Activated T-cell treated with anti-CD3 and anti-CD28 coated beads, Interleukin-2, amount 50 U/mL, for 24 hours (primary cell): ENCODE measurements around the gene HHATL.
"Not testable (repeated sequence)": the region's sequence is repeated elsewhere in the genome, so short reads cannot be mapped to it uniquely, and the experiment has no call there.

Experiments
- DNase-seq: peaks from one replicate; pipeline ENCODE4 v3.0.0-alpha.2; 2020
- H3K27ac Mint-ChIP-seq: 2 replicates; pipeline ENCODE4 v1.8.0; 2020; ENCODE audit warnings: mild to moderate bottlenecking, mixed read lengths
- H3K27me3 Mint-ChIP-seq: 2 replicates; pipeline ENCODE4 v1.8.0; 2020; ENCODE audit warnings: mixed read lengths
- H3K36me3 Mint-ChIP-seq: 2 replicates; pipeline ENCODE4 v1.8.0; 2020; ENCODE audit warnings: low read depth, mixed read lengths
- H3K4me1 Mint-ChIP-seq: 2 replicates; pipeline ENCODE4 v1.8.0; 2020; ENCODE audit warnings: low read depth, mixed read lengths
- H3K4me3 Mint-ChIP-seq: 2 replicates; pipeline ENCODE4 v1.8.0; 2020; ENCODE audit warnings: mild to moderate bottlenecking, moderate library complexity, mixed read lengths
- H3K9me3 Mint-ChIP-seq: 2 replicates; pipeline ENCODE4 v1.8.0; 2020; ENCODE audit warnings: mixed read lengths

HHATL gene

DNA sequence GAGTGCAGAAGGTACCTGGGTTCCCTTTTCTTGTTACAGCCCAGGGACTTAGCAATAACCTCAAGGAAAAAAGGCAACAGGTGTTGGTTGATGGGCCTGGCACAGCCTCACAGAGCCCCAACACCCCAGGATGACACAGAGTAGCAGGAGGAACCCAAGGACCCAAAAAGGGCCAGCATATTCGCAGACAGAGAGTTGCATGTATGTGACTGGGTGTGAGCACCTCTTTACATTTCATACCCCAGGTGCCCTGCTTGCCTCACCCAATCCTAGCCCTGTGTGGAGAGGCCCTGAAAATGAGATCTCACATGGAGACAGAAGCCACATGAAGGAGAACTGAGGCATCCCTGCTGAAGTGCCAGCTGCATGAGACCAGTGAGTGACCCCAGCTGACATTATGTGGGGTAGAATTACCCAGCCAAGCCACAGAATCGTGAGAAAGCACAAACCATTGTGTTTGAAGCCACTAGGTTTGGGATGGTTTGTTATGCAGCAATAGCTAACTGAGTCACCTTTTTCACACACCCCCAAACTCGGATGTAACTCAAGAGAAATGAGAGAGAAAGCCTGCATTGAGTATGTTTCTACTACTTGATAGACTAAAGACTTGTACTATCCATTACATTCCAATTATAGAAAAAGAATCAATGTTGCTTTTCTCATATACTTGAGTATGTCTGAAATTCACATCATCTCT, 26.2 kb upstream of the HHATL start:
- no peak overlapping the region for H3K4me3 Mint-ChIP-seq
- no peak for DNase-seq
- peaks cover 3% of the 10 kb centered on the region for H3K27me3 Mint-ChIP-seq
- no peaks in the 10 kb centered on the region for H3K4me1 Mint-ChIP-seq
- H3K36me3 Mint-ChIP-seq, result no peaks in the 10 kb centered on the region
- no peak overlapping the region for H3K27ac Mint-ChIP-seq
- no peaks in the 10 kb centered on the region for H3K9me3 Mint-ChIP-seq

DNA sequence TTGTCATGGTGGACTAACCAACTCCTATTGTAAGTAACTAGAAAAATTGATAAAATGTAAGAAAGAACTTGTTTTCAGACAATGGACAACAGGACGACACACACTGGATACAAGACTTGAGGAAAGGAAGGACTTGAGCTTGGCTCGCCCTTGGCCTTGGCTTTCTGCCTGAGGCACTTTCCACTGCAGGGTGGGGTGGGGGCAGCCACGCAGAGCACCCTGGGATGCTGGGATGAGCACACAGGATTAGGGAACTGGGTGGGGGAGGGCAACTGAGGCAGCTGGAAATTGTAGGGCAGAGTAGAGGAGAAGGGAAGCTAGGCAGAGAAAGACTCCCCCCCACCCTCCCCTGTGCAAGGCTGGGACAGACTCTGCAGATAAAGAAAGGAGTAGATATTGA, 25.5 kb upstream of the HHATL start:
- H3K27me3 Mint-ChIP-seq, result peaks cover 5% of the 10 kb centered on the region
- no peaks in the 10 kb centered on the region for H3K4me1 Mint-ChIP-seq
- no peaks in the 10 kb centered on the region for H3K36me3 Mint-ChIP-seq

DNA sequence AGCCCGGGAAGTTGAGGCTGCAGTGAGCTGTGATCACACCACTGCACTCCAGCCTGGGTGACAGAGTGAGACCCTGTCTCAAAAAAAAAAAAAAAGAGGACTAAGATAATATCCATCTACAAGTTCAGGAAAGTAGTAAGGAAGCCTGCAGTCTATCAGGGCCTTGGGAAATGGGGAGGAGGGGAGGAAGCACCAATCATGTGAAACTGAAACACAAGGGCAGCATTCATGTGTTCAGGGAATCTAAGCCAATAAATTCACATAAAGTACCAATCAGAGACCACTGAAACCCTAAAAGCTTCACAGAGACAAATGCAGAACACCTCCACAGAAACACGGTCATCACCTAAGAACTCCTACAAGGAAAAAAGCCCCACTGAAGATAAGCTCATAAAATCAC, 22.9 kb upstream of the HHATL start:
- Mint-ChIP-seq H3K27ac (no peak overlapping the region), H3K27me3 (peaks cover 7% of the 10 kb centered on the region), H3K4me3 (no peak overlapping the region), H3K4me1 (no peaks in the 10 kb centered on the region), H3K36me3 (no peaks in the 10 kb centered on the region), H3K9me3 (no peaks in the 10 kb centered on the region)
- DNase-seq, result no peak

More for the DNA sequence above, 25.5 kb upstream of the HHATL start:
- no peak for DNase-seq
- Mint-ChIP-seq H3K27ac (no peak overlapping the region), H3K4me3 (no peak overlapping the region), H3K9me3 (no peaks in the 10 kb centered on the region)

DNA sequence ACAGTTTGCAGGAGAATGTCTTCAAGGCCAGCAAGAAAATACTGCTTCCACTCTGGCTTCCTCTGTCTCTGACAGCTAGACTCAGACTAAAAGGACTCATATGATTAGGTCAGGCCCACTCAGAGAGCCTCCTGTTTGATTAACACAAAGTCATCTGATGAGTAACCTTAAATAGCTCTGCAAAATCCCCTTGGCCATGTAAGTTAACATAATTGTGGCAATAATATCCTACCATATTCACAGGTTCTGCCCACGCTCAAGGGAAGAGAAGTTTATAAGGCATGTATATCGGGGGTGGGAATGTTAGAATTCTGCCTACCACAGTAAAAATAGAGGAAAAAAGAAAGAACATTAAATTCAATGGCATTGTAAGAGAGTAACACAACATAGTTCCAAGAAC, 20.6 kb upstream of the HHATL start:
- Mint-ChIP-seq H3K27ac (no peak overlapping the region), H3K4me1 (no peaks in the 10 kb centered on the region), H3K4me3 (no peak overlapping the region), H3K9me3 (no peaks in the 10 kb centered on the region), H3K27me3 (peaks cover 7% of the 10 kb centered on the region), H3K36me3 (no peaks in the 10 kb centered on the region)
- no peak for DNase-seq

DNA sequence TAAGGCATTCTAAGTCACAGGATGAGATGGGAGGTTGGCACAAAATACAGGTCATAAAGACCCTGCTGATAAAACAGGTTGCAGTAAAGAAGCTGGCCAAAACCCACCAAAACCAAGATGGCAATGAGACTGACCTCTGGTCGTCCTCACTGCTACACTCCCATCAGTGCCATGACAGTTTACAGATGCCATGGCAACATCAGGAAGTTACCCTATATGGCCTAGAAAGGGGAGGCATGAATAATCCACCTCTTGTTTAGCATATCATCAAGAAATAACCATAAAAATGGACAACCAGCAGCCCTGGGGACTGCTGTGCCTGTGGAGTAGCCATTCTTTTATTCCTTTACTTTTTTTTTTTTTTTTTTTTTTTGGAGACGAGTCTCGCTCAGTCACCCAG, 19.8 kb upstream of the HHATL start:
- not testable (repeated sequence) for H3K27ac Mint-ChIP-seq, DNase-seq, H3K4me3 Mint-ChIP-seq, H3K27me3 Mint-ChIP-seq, H3K4me1 Mint-ChIP-seq, H3K9me3 Mint-ChIP-seq, H3K36me3 Mint-ChIP-seq

DNA sequence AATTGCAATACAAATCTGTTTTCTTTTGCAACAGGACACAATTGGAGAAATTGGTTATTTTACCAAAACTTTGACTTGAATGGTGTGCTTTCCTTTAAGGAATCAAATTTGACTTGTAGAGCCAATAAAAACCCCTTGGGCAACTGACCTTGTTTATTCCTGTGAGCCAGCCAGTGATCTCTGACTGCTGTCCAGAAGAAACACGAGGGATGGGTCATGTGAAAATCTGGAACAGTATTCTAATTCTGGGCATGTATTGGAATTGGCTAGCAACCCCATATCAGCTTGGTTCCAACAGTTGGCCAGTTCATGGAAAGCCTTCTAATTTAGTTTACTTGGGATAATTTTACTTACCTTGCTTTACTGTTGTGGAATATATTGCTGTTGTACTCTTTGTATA, 19.1 kb upstream of the HHATL start:
- Mint-ChIP-seq H3K27me3 (peaks cover 7% of the 10 kb centered on the region), H3K36me3 (no peaks in the 10 kb centered on the region), H3K4me3 (no peak overlapping the region), H3K4me1 (no peaks in the 10 kb centered on the region), H3K27ac (no peak overlapping the region), H3K9me3 (no peaks in the 10 kb centered on the region)
- no peak for DNase-seq

DNA sequence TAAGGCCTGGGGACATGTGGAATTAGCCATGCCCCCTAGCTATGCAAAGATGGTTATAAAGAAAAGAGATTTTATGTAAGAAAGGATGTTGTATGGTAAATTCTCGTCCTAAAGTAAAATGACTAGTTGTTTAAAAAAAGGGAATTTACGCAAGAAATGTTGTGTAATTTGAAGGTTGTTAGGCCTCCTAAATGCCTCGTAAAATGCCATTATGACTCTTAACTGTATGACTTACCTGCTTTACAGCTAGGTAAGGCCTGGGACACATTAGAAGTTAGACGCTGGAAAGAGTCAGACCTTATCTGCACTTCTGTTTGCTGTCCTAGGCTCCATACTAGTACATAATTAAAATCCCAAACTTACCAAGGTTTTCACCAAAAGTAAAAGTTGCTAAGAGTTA, 17.5 kb upstream of the HHATL start:
- Mint-ChIP-seq H3K4me3 (no peak overlapping the region), H3K9me3 (no peaks in the 10 kb centered on the region), H3K27me3 (peaks cover 7% of the 10 kb centered on the region), H3K4me1 (no peaks in the 10 kb centered on the region), H3K36me3 (no peaks in the 10 kb centered on the region), H3K27ac (no peak overlapping the region)
- DNase-seq, result no peak

DNA sequence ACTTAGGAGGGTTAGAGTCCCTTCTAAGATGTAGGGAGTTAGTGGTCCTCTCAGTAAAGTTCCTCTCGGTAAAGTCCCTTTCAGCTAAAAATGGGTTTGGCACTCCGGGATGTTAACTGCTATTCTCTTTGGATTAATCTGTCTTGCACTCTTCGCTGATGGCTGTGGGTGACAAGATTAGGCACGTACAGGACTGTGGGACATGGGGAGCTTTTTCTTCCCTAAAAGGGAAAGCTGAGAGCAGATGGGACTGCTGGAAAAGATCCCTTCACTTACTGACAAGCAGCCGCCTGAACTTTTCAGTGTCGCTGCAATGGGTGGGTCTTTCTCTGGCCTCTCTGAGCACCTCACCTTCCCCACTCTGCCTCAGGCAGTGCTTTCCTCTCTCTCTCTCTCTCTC, 16.4 kb upstream of the HHATL start:
- Mint-ChIP-seq H3K27ac (no peak overlapping the region), H3K4me3 (no peak overlapping the region), H3K9me3 (no peaks in the 10 kb centered on the region), H3K4me1 (no peaks in the 10 kb centered on the region), H3K36me3 (no peaks in the 10 kb centered on the region), H3K27me3 (peaks cover 4% of the 10 kb centered on the region)
- no peak for DNase-seq

DNA sequence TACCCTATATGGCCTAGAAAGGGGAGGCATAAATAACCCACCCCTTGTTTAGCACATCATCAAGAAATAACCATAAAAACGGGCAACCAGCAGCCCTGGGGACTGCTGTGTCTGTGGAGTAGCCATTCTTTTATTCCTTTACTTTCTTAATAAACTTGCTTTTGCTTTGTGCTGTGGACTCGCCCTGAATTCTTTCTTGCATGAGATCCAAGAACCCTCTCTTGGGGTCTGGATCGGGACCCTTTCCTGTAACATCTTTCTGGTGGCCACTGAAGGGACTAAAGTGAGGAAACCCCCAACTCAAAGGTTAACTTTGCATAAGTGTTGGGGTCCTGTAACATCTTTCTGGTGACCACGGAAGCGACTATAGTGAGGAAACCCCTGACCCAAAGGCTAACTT, 15.7 kb upstream of the HHATL start:
- Mint-ChIP-seq H3K36me3 (no peaks in the 10 kb centered on the region), H3K9me3 (no peaks in the 10 kb centered on the region), H3K27me3 (peaks cover 4% of the 10 kb centered on the region), H3K27ac (no peak overlapping the region), H3K4me1 (no peaks in the 10 kb centered on the region), H3K4me3 (no peak overlapping the region)
- no peak for DNase-seq

DNA sequence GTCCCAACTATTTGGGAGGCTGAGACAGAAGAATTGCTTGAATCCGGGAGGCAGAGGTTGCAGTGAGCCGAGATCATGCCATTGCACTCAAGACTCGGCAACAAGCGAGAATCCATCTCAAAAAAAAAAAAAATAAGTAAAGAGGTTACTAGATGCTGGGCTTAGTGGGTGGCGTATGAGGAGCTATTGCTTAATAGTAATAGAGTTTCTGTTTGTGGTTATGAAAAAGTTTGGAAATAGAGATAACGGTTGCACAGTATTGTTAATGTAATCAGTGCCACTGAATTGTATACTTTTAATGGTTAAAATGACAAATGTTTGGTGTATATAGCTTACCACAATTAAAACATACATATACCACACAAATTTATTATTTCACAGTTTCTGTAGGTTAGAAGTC, 14.7 kb upstream of the HHATL start:
- Mint-ChIP-seq H3K4me3 (no peak overlapping the region), H3K9me3 (no peaks in the 10 kb centered on the region), H3K27me3 (no peaks in the 10 kb centered on the region), H3K36me3 (no peaks in the 10 kb centered on the region), H3K27ac (no peak overlapping the region), H3K4me1 (no peaks in the 10 kb centered on the region)
- no peak for DNase-seq

DNA sequence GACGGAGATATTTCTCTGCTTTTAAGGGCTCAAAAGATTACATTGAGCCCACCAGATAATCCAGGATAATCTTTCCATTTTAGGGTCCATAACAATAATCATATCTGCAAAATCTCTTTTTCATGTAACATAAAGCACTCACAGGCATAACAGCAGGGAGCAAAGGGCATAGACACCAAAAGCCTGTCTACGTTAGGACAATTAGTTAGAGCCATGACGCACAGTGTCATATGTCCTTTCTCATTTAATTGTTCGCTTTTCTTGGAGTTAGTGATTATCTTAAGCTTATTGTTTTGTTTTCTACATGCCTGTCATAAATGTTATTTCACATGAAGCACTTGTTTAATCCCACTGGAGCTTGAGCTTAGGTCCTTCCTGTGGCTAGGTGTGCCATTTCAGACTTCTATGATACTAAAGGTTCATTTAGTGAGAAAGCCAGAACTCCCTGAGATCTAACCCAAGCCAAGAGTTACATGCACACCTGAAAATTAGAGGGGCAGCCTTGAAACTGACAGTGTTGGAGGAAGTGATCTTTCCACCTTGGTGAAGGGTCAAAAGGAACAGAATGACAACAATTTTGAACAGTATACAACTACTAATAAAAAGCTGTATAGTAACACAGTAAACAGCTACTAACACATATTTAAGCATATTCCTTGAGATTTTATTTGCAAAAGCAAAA, 11.7 kb upstream of the HHATL start:
- Mint-ChIP-seq H3K9me3 (no peaks in the 10 kb centered on the region), H3K36me3 (no peaks in the 10 kb centered on the region), H3K27ac (no peak overlapping the region), H3K27me3 (no peaks in the 10 kb centered on the region), H3K4me1 (no peaks in the 10 kb centered on the region), H3K4me3 (no peak overlapping the region)
- DNase-seq, result no peak

DNA sequence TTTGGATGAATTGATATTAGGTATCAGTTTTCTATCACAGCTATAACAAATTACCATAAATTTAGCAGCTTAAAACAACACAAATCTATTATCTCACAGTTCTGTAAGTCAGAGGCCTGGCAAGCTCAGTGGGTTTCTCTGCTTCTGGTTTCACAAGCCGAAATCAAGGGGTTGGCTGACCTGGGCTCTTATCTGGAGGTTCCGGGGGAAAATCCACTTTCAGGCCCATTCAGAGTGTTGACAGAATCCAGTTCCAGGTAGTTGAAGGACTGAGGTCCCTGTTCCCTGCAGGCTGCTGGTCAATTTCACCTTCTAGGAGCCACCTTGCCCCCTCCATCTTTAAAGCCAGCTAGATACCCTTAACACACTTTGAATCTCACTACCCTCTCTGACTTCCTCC, 11.1 kb upstream of the HHATL start:
- no peak for DNase-seq
- no peaks in the 10 kb centered on the region for H3K4me1 Mint-ChIP-seq
- H3K36me3 Mint-ChIP-seq, result no peaks in the 10 kb centered on the region
- no peaks in the 10 kb centered on the region for H3K9me3 Mint-ChIP-seq
- no peak overlapping the region for H3K27ac Mint-ChIP-seq
- H3K4me3 Mint-ChIP-seq, result no peak overlapping the region
- H3K27me3 Mint-ChIP-seq, result no peaks in the 10 kb centered on the region

DNA sequence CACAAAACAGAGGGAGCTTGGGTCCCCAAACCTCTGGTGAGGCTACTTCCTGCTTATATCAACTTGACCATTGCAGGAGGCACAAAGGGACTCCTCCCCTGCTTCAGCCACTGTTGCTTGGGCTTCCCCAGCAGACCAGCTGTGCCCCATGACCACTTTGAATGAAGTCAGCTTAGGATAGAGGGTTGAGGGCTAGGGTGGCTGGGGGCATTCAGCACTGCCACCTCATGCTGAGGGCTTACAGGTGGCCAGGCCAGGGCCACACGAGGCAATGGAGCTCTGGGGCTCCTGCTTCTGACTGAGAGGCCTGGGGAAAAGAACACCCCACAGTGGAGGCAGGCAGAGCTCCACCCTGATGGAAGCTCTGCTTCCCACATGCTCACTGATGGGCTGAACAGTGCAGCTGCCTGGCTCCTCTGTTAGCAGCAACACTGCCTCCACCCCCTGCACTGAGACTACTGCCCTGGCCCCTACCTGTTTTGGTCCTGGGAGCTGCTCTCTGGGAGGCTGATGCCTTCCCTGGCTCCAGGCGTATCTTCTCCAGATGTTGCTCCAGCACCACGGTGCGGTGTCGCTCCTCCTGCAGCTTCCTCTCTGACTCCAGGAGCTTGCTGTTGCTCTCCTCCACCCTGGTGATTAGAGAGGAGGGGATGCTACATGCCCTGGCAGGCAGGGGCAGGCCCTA, 10.2 kb upstream of the HHATL start:
- Mint-ChIP-seq H3K4me3 (no peak overlapping the region), H3K27me3 (no peaks in the 10 kb centered on the region), H3K36me3 (no peaks in the 10 kb centered on the region), H3K4me1 (no peaks in the 10 kb centered on the region), H3K9me3 (no peaks in the 10 kb centered on the region), H3K27ac (no peak overlapping the region)
- no peak for DNase-seq

DNA sequence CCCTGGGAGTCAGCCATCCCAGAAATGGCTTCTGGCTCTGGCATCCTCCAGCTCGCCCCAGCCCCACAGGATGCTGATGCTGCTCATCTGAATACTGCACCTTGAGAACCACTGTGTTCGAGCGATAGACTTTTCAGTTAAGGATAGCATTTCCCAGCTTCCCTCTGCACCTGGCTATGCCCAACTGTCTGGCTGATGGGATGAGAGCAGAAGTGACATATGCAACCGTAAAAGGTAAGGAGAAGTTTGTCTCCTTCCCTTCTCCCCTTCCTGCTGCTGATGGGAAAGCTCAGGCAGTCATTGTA, 9.7 kb upstream of the HHATL start:
- Mint-ChIP-seq H3K36me3 (no peaks in the 10 kb centered on the region), H3K4me1 (no peaks in the 10 kb centered on the region), H3K4me3 (no peak overlapping the region), H3K27ac (no peak overlapping the region), H3K9me3 (no peaks in the 10 kb centered on the region), H3K27me3 (no peaks in the 10 kb centered on the region)
- no peak for DNase-seq

DNA sequence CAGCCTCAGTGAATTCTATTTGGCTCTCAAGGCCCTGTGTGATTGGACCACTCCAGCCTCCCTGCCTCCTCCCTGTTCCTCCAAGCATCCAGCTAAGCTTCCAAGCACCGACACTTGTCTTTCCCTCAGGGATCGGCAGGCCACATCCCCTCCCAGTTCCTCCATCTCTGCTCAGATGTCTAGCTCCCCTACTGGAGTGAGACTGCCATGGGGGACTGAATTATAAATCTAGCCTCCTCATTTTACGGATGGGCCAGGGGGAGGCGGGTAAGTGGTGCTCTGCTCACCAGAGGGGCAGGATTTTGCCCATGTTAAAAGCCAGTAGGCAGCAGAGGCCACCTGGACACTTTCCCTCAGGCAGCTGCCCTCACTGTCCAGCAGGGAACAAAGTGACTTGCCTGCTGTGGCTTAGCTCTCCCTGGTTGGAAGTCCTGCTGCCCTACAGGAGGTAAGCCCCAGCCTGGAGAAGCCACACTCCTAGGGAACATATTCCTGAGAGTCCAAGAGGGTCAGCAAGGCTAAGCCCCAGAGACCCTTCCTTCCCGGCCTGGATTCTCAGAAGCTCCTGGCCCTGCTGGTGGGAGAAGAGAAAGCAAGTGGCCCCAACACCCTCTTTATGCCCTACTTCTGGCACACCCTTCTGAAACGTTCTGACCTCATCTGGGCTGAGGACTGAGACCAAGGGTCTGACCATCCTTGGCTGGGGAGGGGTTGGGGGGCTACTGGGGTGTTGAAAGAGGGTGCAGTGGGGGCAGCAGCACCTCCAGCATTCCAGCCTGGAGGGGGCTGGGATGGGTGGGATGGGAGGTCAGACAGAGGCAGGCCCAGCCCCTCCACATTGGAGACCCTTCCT, 9.1 kb upstream of the HHATL start:
- DNase-seq, result no peak
- Mint-ChIP-seq H3K36me3 (no peaks in the 10 kb centered on the region), H3K27ac (no peak overlapping the region), H3K27me3 (no peaks in the 10 kb centered on the region), H3K4me1 (no peaks in the 10 kb centered on the region), H3K9me3 (no peaks in the 10 kb centered on the region), H3K4me3 (no peak overlapping the region)
